Limb (tissue), 2 donors: ENCODE measurements around the gene NFYC.

Source experiments
- DNase-seq, 2 donors: peaks; one replicate each; pipeline ENCODE4 v3.0.0-alpha.2; 2016; ENCODE audit errors: extremely low spot score in 2 of 2

The NFYC gene

GRCh38 chr1:40758578-40759343 is 67.3 kb downstream of the NFYC start:
- DNase-seq, result no peak

- DNase-seq, result no peak
These were observed 69.5 kb downstream of the NFYC start for GRCh38 chr1:40760984-40761383.

GRCh38 chr1:40762144-40762923 is 70.8 kb downstream of the NFYC start:
- DNase-seq, result no peak

DNA sequence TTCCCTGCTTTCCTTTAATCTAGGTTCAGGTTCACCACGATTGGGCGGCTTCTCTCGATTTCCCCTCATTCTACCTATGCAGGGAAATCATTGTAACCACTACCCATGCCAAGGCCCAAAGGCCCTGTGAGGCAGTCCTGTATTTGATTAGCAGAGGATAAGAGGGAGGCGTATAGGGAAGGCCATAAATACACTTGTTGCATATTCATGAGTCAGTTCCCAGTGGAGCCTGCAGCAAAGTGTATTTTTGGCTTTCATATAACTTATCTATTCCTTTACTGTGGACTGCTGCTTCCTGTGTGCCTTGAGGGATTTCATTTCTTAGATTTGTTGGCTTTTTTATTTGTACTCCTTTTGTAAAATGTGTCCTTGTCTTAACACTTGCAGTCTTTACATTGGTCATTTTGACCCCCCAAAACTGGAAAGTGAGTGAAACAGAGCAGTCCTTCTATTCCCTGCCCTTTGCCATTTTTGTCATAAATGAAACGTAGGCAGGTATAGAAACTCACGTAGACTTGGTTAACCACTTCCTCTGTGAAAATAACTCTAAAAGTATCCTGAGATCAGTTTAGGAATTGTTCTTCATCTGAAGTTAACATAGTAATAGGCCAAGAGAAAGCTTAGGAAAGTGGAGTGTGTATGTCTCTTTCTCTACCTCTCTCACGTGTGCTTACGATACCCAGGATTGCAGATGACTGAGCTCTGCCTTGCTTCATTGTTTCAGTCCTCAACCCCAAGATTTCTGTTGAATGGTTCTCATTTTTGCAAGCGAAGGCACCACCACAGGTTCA is 72.4 kb downstream of the NFYC start:
- DNase-seq, result no peak

DNA sequence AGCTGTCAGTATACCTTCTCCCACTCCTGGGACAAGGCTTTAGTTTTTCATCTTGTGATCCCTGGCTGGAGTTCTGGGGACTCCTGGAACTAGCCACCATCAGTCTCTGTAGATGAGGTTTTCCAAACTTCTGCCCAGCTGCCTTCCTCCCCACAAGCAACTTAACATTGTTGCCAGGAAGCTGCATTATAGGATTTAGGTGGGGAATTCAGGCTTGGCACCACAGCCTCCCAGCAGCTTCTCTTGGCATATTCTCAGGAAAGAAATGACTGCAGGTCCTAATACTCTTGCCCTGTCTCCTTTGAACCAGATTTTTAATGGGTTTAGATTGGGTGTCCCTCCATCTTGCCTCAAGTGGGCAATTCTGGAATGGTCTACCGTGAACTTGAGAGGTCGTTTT is 73.5 kb downstream of the NFYC start:
- DNase-seq, result no peak

- no peak for DNase-seq
These were observed 74.5 kb downstream of the NFYC start for GRCh38 chr1:40766017-40766416.

GRCh38 chr1:40766560-40766959 is 75.1 kb downstream of the NFYC start:
- DNase-seq, result no peak

- no peak for DNase-seq
These were observed 76.9 kb downstream of the NFYC start for GRCh38 chr1:40768146-40768990.

- no peak for DNase-seq
These were observed 78.3 kb downstream of the NFYC start for GRCh38 chr1:40769815-40770214.

DNA sequence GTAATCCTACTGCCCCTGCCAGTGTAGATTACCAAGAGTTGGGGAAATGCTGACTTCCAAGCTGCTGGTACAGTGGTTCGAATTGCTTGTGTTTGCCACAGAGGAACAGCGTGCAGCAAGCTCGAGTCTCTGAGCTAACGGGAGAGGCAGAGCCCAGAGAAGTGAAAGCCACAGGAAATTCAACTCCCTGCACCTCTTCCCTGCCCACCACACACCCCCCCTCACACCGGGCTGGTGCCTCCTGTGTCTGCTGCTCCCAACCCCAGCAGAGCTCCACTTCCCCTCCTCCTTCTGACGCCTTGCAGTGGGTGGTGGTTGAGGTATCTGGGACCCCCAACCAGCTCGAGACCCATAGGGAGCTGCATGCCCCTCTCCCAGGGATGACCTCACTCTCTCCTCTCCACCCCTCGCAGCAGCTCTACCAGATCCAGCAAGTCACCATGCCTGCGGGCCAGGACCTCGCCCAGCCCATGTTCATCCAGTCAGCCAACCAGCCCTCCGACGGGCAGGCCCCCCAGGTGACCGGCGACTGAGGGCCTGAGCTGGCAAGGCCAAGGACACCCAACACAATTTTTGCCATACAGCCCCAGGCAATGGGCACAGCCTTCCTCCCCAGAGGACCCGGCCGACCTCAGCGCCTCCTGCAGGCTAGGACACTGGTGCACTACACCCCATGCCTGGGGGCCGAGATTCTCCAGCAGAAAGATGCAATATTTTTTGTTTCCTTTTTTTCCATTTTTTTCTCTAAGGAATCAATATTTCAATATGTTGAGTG is 79.0 kb downstream of the NFYC start:
- no peak for DNase-seq

DNA sequence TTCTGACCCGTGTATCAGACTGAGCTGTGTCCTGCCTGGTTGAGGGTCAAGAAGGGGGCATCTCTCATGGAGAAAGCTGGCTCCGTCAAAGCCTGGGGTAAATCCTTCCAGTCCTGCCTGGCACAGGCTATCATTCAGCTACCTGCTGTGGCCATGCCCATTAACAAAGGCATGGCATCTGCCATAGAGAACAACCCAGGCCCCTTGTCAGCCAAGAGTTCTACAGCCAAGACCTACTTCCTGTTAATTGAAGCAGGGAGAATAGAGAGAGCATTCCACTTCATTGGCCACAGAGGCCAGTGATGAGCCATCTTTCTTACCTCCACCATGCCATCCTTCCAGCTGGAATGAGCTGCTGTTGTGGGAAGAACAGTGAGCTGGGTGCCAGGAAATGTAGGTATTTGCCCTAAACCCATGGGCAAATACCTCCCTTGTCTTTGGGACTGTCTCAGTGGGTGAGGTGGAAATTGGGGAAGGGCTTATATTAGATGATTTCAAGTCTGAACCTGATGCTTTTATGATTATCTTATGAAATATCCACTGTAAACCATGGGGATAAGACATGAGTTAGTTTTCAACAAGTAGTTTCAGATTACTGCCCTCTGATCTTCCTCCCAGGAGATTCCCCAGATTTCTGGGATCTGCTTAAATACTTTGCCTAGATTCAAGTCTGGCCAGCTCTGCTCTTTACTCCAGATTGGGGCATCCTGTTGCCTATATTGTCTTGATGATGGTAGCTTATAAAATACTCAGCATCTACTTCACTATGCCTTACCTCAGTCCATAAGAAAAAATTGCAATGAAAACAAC is 80.8 kb downstream of the NFYC start:
- DNase-seq, result no peak

DNA sequence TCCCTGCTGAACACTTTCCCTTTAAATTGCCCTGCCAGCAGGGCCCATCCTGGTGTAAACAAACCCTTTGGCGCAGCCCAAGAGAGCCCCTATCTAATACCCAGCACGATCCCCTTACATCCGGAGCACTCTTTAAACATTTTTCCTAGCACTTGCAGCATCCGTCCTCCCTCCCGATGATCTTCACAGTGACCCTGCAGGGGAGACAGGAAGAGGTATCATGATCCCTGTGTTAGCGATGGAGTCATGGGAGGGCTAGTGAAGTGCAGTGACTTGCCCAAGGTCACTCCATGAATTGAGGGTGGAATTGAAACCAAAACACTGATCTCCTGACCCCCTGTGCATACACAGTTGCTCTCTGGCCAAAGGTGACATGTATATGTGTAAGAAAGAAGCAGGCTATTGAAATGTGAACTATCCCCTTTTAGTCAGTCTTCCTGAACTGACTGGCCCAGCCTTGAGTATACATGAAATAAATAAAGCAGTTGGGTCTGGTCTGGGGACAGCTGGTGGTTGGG is 82.3 kb downstream of the NFYC start:
- DNase-seq, result peak in 1 of 2 donors; percentile 17

GRCh38 chr1:40774266-40774998 is 82.9 kb downstream of the NFYC start:
- no peak for DNase-seq

DNA sequence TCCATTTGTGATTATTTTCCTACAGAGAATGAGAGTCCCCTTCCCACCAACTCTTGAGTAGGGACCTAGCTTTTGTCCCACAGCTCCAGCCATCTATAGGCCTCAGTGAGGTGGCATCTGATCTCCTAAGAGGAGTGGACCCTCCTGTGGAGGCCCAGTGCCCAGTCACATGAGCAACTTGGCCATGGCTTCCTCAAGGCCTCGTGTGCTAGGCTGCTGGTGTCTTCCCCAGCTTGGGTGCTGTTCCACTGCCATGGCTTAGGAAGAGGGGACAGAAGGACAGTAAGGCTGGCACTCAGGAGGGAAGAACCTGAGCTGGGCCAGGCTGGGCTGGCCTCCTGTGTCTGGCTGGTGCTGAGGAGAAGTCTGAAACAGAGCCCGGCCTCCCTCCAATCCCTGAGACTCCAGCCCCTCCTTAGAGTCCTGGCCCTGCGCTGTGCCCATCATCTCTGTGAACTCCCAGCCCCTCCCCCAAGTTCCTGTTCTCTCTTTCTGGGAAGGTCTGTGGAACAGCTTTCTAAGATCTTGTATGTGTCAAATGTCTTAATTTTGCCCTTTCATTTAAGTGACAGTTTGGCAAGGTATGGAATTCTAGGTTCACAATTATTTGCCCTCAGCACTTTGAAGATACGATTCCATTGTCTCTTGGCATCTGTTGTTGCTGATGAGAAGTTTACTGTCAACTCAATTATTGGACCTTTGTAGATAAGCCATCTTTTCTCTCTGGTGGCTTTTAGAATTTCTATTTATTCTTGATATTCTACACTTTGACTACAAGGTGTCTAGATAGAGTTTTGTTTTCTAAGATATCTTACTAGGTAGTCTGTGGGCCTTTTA is 85.0 kb downstream of the NFYC start:
- DNase-seq, result no peak

DNA sequence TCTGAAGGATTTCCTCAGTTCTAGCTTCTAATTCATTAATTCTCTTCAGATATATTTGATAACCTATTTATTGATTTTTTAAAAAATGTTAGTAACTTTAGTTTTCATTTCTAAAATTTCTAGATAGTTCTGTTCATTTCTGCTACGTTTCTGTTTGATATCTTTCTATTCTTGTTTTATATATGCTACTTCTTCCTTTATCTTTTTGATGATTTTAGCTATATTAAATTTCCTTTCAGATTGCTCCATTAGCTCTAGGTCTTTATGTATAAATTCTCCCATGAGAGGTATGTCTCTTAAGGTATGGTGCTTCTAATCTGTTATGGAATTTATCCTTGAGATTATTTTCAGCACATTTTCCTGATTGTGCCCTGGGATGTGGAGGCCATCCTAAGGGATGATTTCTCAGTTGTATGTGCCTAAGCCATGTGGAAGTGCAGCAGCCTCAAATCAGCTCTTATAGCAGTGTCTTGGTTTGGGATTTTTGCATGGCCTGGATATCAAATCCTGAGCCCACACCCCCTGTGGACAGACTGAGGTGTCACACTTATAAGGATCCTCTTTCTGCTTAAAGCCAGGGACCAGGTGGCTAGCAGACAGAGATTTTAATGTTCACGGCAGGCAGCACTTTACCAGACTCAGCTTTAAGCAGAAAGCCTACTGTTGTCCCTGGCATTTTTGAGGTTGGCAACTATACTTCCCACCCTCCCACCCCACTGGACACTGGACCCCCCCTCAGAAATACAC is 85.9 kb downstream of the NFYC start:
- no peak for DNase-seq

DNA sequence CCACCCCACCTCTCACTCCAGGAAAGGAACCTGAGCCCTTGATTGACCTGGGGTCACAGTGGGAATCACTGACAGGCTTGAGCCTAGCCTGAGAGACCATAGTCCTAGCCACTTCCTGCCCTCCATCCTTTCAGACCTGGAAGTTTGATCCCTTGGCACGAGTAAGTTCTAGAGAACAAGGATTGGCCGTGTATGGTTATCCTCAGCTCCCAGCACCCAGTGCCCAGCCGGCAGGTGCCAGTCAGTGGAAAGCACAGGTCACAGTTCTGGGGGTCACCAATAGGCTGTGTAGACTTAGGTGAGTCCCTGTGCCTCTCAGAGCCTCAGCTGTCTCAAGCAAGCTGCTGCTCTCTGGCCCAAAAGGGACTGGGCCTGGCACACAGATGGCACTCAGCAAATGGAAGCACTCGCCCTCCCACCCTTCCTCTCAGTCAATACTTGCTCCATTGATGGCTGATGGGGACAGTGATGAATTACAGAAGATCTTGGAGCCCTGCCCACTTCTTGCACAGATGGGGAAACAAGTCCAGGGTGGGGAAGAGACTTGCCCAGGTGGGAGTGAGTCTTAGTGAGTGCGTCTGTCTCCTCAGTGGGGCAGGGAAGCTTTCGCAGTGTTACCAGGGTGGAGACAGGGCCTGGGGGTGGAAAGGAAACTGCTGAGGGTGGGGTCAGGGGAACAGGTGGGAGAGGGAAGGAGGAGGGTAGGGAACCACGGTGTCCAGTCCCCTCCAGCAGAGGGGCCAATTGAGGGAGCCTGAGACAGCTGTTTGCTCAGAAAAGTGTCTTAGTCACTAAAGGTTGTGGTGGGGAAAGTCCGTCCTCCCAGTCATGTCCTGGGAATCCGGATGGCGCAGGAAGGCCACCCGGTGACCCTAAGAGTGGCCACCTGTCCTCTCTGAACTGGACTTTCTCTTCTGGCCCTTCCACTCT is 89.4 kb downstream of the NFYC start:
- DNase-seq, result no peak
